LNCaP clone FGC (cell line): ENCODE data around the gene UBE2E2.
A peak's percentile ranks its signal among the peaks of the same experiment; 100 is the strongest.

Experiments
- DNase-seq: peaks from one replicate; pipeline ENCODE4 v3.0.0-alpha.2; 2011; ENCODE audit warnings: low read depth
- H3K4me3 ChIP-seq: 2 replicates; pipeline ENCODE4 v1.5.1; 2011; ENCODE audit warnings: mild to moderate bottlenecking, low read depth, low read length, control low read depth
- CTCF ChIP-seq: IDR thresholded peaks from 2 replicates; pipeline ENCODE4 v1.5.1; 2012; ENCODE audit warnings: mild to moderate bottlenecking; ENCODE audit not compliant: control insufficient read depth, insufficient read depth; ENCODE audit errors: extremely low read depth

UBE2E2 gene

GRCh38 chr3:23242106-23242505 lies 39.0 kb downstream of the UBE2E2 start:
- no peak for DNase-seq
- TF ChIP-seq CTCF = no peak
- no peak overlapping the region for H3K4me3 ChIP-seq

GRCh38 chr3:23244324-23245041 lies 41.4 kb downstream of the UBE2E2 start:
- no peak for TF ChIP-seq CTCF
- H3K4me3 ChIP-seq = no peak overlapping the region
- DNase-seq = peak; percentile 39

GRCh38 chr3:23246651-23247050 lies 43.5 kb downstream of the UBE2E2 start:
- no peak for DNase-seq
- no peak for TF ChIP-seq CTCF
- H3K4me3 ChIP-seq = no peak overlapping the region

GRCh38 chr3:23248594-23249131 lies 45.5 kb downstream of the UBE2E2 start:
- no peak for TF ChIP-seq CTCF
- DNase-seq = no peak
- no peak overlapping the region for H3K4me3 ChIP-seq

- TF ChIP-seq CTCF = no peak
- DNase-seq = no peak
Measured at GRCh38 chr3:23249961-23250360, 46.8 kb downstream of the UBE2E2 start.

GRCh38 chr3:23252122-23252521 lies 49.0 kb downstream of the UBE2E2 start:
- no peak for DNase-seq
- H3K4me3 ChIP-seq = no peak overlapping the region
- no peak for TF ChIP-seq CTCF

More at GRCh38 chr3:23249961-23250360, 46.8 kb downstream of the UBE2E2 start:
- no peak overlapping the region for H3K4me3 ChIP-seq

GRCh38 chr3:23253214-23253613 lies 50.1 kb downstream of the UBE2E2 start:
- peak; percentile 31 for DNase-seq
- TF ChIP-seq CTCF = no peak
- H3K4me3 ChIP-seq = no peak overlapping the region
